Measurements from ENCODE around the gene CCDC157. TPM values are rescaled to one million over a fixed set of nuclear protein-coding genes. Genes with fewer than 3 reads are reported as not detected.

CCDC157 gene
- total RNA-seq, 1 experiment from 2014 or later = 3.5 TPM

GRCh38 chr22:30370641-30371230 lies 13.9 kb downstream of the CCDC157 start:
- ChIA-PET POLR2A (ENCODE audit: unreplicated experiment) (interaction anchor here (0.6 kb wide), 1 partner anchor 266 kb away, joined by 3 read pairs; no protein-coding TSS in a partner anchor), CTCF (no interaction called here)
- BruUV-seq (replicated peaks) = no TSS peak
- no peak overlapping the region for H2AFZ ChIP-seq (ENCODE audit: low read length)
- H3K9me3 ChIP-seq (ENCODE audit: low read length) = no peaks in the 10 kb centered on the region
- no peaks in the 10 kb centered on the region for H3K27me3 ChIP-seq (ENCODE audit: low read length)
- H3K4me1 ChIP-seq (ENCODE audit: insufficient read depth, low read length) = no peaks in the 10 kb centered on the region
- H3K27ac ChIP-seq (ENCODE audit: low read length) = no peak overlapping the region
- H3K4me3 ChIP-seq (ENCODE audit: low read length) = no peak overlapping the region
- H3K36me3 ChIP-seq (ENCODE audit: low read depth, low read length) = no peaks in the 10 kb centered on the region
- no peak for TF ChIP-seq EZH2 (IDR thresholded peaks at IDR 0.05; ENCODE audit: low read length, unreplicated experiment)
- no peak for TF ChIP-seq CTCF (conservative IDR thresholded peaks at IDR 0.05; ENCODE audit: low read depth, low read length)
- no peak for TF ChIP-seq EZH2phosphoT487 (IDR thresholded peaks at IDR 0.05; ENCODE audit: borderline replicate concordance, low read length)
- H4K20me1 ChIP-seq (ENCODE audit: low read length) = no peaks in the 10 kb centered on the region
- no peaks in the 10 kb centered on the region for H3F3A ChIP-seq (ENCODE audit: low read length, unreplicated experiment)
- ATAC-seq = no peak
- no peak for DNase-seq
- H3K4me2 ChIP-seq (ENCODE audit: low read length) = no peak overlapping the region
- H3K9ac ChIP-seq (ENCODE audit: low read length) = no peak overlapping the region
- no peaks in the 10 kb centered on the region for H3K9me2 ChIP-seq (replicated peaks; ENCODE audit: low read length)
- intact Hi-C loops (cut with micrococcal nuclease) = no loop called here
- H3K79me2 ChIP-seq (ENCODE audit: low read length) = no peaks in the 10 kb centered on the region

GRCh38 chr22:30371321-30371720 lies 14.5 kb downstream of the CCDC157 start:
- Histone ChIP-seq H4K20me1 (ENCODE audit: low read length) (no peaks in the 10 kb centered on the region), H3K27ac (ENCODE audit: low read length) (no peak overlapping the region), H3K36me3 (ENCODE audit: low read depth, low read length) (no peaks in the 10 kb centered on the region), H3K4me1 (ENCODE audit: insufficient read depth, low read length) (no peaks in the 10 kb centered on the region), H3K79me2 (ENCODE audit: low read length) (no peaks in the 10 kb centered on the region), H3F3A (ENCODE audit: low read length, unreplicated experiment) (no peaks in the 10 kb centered on the region), H3K9me3 (ENCODE audit: low read length) (no peaks in the 10 kb centered on the region), H2AFZ (ENCODE audit: low read length) (no peak overlapping the region), H3K4me2 (ENCODE audit: low read length) (no peak overlapping the region), H3K27me3 (ENCODE audit: low read length) (no peaks in the 10 kb centered on the region), H3K4me3 (ENCODE audit: low read length) (no peak overlapping the region), H3K9me2 (replicated peaks; ENCODE audit: low read length) (no peaks in the 10 kb centered on the region), H3K9ac (ENCODE audit: low read length) (no peak overlapping the region)
- no TSS peak for BruUV-seq (replicated peaks)
- ATAC-seq (no peak), DNase-seq (no peak)
- intact Hi-C loops (cut with micrococcal nuclease) = no loop called here
- CTCF ChIA-PET = no interaction called here
- POLR2A ChIA-PET (ENCODE audit: unreplicated experiment) = interaction anchor here (0.6 kb wide), 1 partner anchor 267 kb away, joined by 3 read pairs; no protein-coding TSS in a partner anchor
- no peak for TF ChIP-seq CTCF (conservative IDR thresholded peaks at IDR 0.05; ENCODE audit: low read depth, low read length)
- TF ChIP-seq EZH2 (IDR thresholded peaks at IDR 0.05; ENCODE audit: low read length, unreplicated experiment) = no peak
- no peak for TF ChIP-seq EZH2phosphoT487 (IDR thresholded peaks at IDR 0.05; ENCODE audit: borderline replicate concordance, low read length)

GRCh38 chr22:30371981-30372380 lies 15.2 kb downstream of the CCDC157 start:
- no peaks in the 10 kb centered on the region for H4K20me1 ChIP-seq (ENCODE audit: low read length)
- intact Hi-C loops (cut with micrococcal nuclease) = no loop called here
- TF ChIP-seq CTCF (conservative IDR thresholded peaks at IDR 0.05; ENCODE audit: low read depth, low read length) (no peak), EZH2phosphoT487 (IDR thresholded peaks at IDR 0.05; ENCODE audit: borderline replicate concordance, low read length) (no peak), EZH2 (IDR thresholded peaks at IDR 0.05; ENCODE audit: low read length, unreplicated experiment) (no peak)
- H3K27ac ChIP-seq (ENCODE audit: low read length) = no peak overlapping the region
- no peaks in the 10 kb centered on the region for H3K27me3 ChIP-seq (ENCODE audit: low read length)
- no peaks in the 10 kb centered on the region for H3K9me3 ChIP-seq (ENCODE audit: low read length)
- H3K9ac ChIP-seq (ENCODE audit: low read length) = no peak overlapping the region
- no TSS peak for BruUV-seq (replicated peaks)
- ChIA-PET CTCF (no interaction called here), POLR2A (ENCODE audit: unreplicated experiment) (no interaction called here)
- no peaks in the 10 kb centered on the region for H3F3A ChIP-seq (ENCODE audit: low read length, unreplicated experiment)
- no peak for DNase-seq
- no peak overlapping the region for H2AFZ ChIP-seq (ENCODE audit: low read length)
- no peaks in the 10 kb centered on the region for H3K79me2 ChIP-seq (ENCODE audit: low read length)
- no peak for ATAC-seq
- H3K36me3 ChIP-seq (ENCODE audit: low read depth, low read length) = no peaks in the 10 kb centered on the region
- no peaks in the 10 kb centered on the region for H3K9me2 ChIP-seq (replicated peaks; ENCODE audit: low read length)
- H3K4me1 ChIP-seq (ENCODE audit: insufficient read depth, low read length) = no peaks in the 10 kb centered on the region
- no peak overlapping the region for H3K4me2 ChIP-seq (ENCODE audit: low read length)
- H3K4me3 ChIP-seq (ENCODE audit: low read length) = no peak overlapping the region

All from PC-3 (cell line).